H9 (cell line): Measurements from ENCODE around the gene SLC24A4. TPM values are rescaled to one million over a fixed set of nuclear protein-coding genes. Genes with fewer than 3 reads are reported as not detected.

ENCODE experiments used
- DNase-seq: peaks from one replicate; pipeline ENCODE4 v3.0.0-alpha.2; 2017
- H2AFZ ChIP-seq: one replicate; pipeline ENCODE4 v1.6.1; 2013; ENCODE audit warnings: mild to moderate bottlenecking, low read length, control low read depth, moderate library complexity
- H2AK5ac ChIP-seq: 2 replicates; pipeline ENCODE4 v1.6.1; 2013; ENCODE audit warnings: low read length, control low read depth, mixed read lengths; ENCODE audit not compliant: insufficient read length
- H2BK120ac ChIP-seq: one replicate; pipeline ENCODE4 v1.6.1; 2013; ENCODE audit warnings: low read depth, mild to moderate bottlenecking, low read length, control low read depth, inconsistent platforms; ENCODE audit not compliant: poor library complexity, severe bottlenecking
- H2BK12ac ChIP-seq: 2 replicates; pipeline ENCODE4 v1.6.1; 2013; ENCODE audit warnings: low read length, control low read depth, mixed read lengths, low read depth; ENCODE audit not compliant: insufficient read length
- H2BK15ac ChIP-seq: 2 replicates; pipeline ENCODE4 v1.6.1; 2013; ENCODE audit warnings: low read depth, low read length, control low read depth
- H2BK20ac ChIP-seq: one replicate; pipeline ENCODE4 v1.6.1; 2013; ENCODE audit warnings: low read depth, mild to moderate bottlenecking, low read length, control low read depth, inconsistent platforms; ENCODE audit not compliant: poor library complexity, severe bottlenecking
- H2BK5ac ChIP-seq: 2 replicates; pipeline ENCODE4 v1.6.1; 2013; ENCODE audit warnings: low read length, control low read depth, mixed read lengths; ENCODE audit not compliant: insufficient read length
- H3K14ac ChIP-seq: 2 replicates; pipeline ENCODE4 v1.6.1; 2013; ENCODE audit warnings: low read length, control low read depth; ENCODE audit not compliant: insufficient read depth
- H3K18ac ChIP-seq: 2 replicates; pipeline ENCODE4 v1.6.1; 2013; ENCODE audit warnings: low read depth, mild to moderate bottlenecking, mixed read lengths, low read length, control low read depth; ENCODE audit not compliant: insufficient read length
- H3K23ac ChIP-seq: 2 replicates; pipeline ENCODE4 v1.6.1; 2013; ENCODE audit warnings: low read length, control low read depth, mixed read lengths, low read depth; ENCODE audit not compliant: insufficient read length
- H3K23me2 ChIP-seq: 2 replicates; pipeline ENCODE4 v1.6.1; 2013; ENCODE audit warnings: low read depth, mild to moderate bottlenecking, mixed read lengths, low read length, control low read depth; ENCODE audit not compliant: insufficient read length, poor library complexity, severe bottlenecking
- H3K27ac ChIP-seq: 2 replicates; pipeline ENCODE4 v1.5.1; 2013; ENCODE audit warnings: low read length, control low read depth, mixed read lengths, low read depth; ENCODE audit not compliant: insufficient read length
- H3K27me3 ChIP-seq: 2 replicates; pipeline ENCODE4 v1.6.1; 2013; ENCODE audit warnings: low read length, control low read depth, inconsistent platforms; ENCODE audit not compliant: insufficient read depth
- H3K4ac ChIP-seq: 2 replicates; pipeline ENCODE4 v1.6.1; 2013; ENCODE audit warnings: low read depth, mild to moderate bottlenecking, control low read depth, inconsistent platforms, low read length, moderate library complexity
- H3K4me1 ChIP-seq: 2 replicates; pipeline ENCODE4 v1.6.1; 2013; ENCODE audit warnings: low read length, control low read depth, inconsistent platforms; ENCODE audit not compliant: insufficient read depth
- H3K4me2 ChIP-seq: 2 replicates; pipeline ENCODE4 v1.6.1; 2013; ENCODE audit warnings: low read length, control low read depth, mixed read lengths; ENCODE audit not compliant: insufficient read length, insufficient read depth
- H3K56ac ChIP-seq: 2 replicates; pipeline ENCODE4 v1.6.1; 2013; ENCODE audit warnings: low read depth, mild to moderate bottlenecking, mixed read lengths, low read length, control low read depth; ENCODE audit not compliant: insufficient read length
- H3K79me1 ChIP-seq: 2 replicates; pipeline ENCODE4 v1.6.1; 2013; ENCODE audit warnings: low read depth, mild to moderate bottlenecking, moderate library complexity, low read length, control low read depth, inconsistent platforms; ENCODE audit not compliant: insufficient read depth, poor library complexity, severe bottlenecking
- H3K79me2 ChIP-seq: 2 replicates; pipeline ENCODE4 v1.6.1; 2013; ENCODE audit warnings: low read length, control low read depth, inconsistent platforms; ENCODE audit not compliant: insufficient read depth
- H3K9ac ChIP-seq: 2 replicates; pipeline ENCODE4 v1.6.1; 2013; ENCODE audit warnings: low read length, control low read depth, mixed read lengths; ENCODE audit not compliant: insufficient read length; ENCODE audit errors: extremely low read depth
- H3K9me3 ChIP-seq: one replicate; pipeline ENCODE4 v1.6.1; 2013; ENCODE audit warnings: low read depth, low read length, inconsistent platforms; ENCODE audit not compliant: control insufficient read depth
- H3T11ph ChIP-seq: one replicate; pipeline ENCODE4 v1.6.1; 2013; ENCODE audit warnings: mild to moderate bottlenecking, low read length, control low read depth, inconsistent platforms
- H4K20me1 ChIP-seq: one replicate; pipeline ENCODE4 v1.6.1; 2013; ENCODE audit not compliant: control insufficient read depth, insufficient read length, insufficient read depth
- H4K5ac ChIP-seq: 2 replicates; pipeline ENCODE4 v1.6.1; 2013; ENCODE audit warnings: low read depth, mild to moderate bottlenecking, mixed read lengths, low read length, control low read depth; ENCODE audit not compliant: insufficient read length
- H4K8ac ChIP-seq: replicated peaks from 2 replicates; pipeline ENCODE4 v1.6.1; 2013; ENCODE audit warnings: low read length, control low read depth, mixed read lengths, low read depth; ENCODE audit not compliant: insufficient read length
- H4K91ac ChIP-seq: 2 replicates; pipeline ENCODE4 v1.6.1; 2013; ENCODE audit warnings: low read depth, mild to moderate bottlenecking, moderate library complexity, mixed read lengths, low read length, control low read depth; ENCODE audit not compliant: insufficient read length
- H3K27ac Mint-ChIP-seq, 3 experiments: 2 replicates in 2 of 3; 3 replicates in 1 of 3; pipeline ENCODE4 v1.8.0; 2020 to 2021; ENCODE audit warnings: mixed read lengths in 3 of 3, mild to moderate bottlenecking in 1 of 3, moderate library complexity in 1 of 3
- H3K27me3 Mint-ChIP-seq: 2 replicates; pipeline ENCODE4 v1.8.0; 2021; ENCODE audit warnings: low read depth, mild to moderate bottlenecking, moderate library complexity, mixed read lengths
- H3K36me3 Mint-ChIP-seq, 3 experiments: 2 replicates in 2 of 3; 3 replicates in 1 of 3; pipeline ENCODE4 v1.8.0; 2020 to 2021; ENCODE audit warnings: low read depth in 3 of 3, mixed read lengths in 3 of 3; ENCODE audit not compliant: insufficient read depth in 1 of 3
- H3K4me1 Mint-ChIP-seq, 2 experiments: 2 replicates each; pipeline ENCODE4 v1.8.0; 2020; ENCODE audit warnings: mixed read lengths in 2 of 2
- H3K4me3 Mint-ChIP-seq, 2 experiments: 2 replicates in 1 of 2; 3 replicates in 1 of 2; pipeline ENCODE4 v1.8.0; 2020 to 2021; ENCODE audit warnings: mild to moderate bottlenecking in 2 of 2, mixed read lengths in 2 of 2, moderate library complexity in 1 of 2
- H3K9me3 Mint-ChIP-seq, 2 experiments: 2 replicates in 1 of 2; 3 replicates in 1 of 2; pipeline ENCODE4 v1.8.0; 2020; ENCODE audit warnings: mild to moderate bottlenecking in 2 of 2, mixed read lengths in 2 of 2, moderate library complexity in 1 of 2
- whole genome bisulfite sequencing: extraction: QIAGEN DNeasy Blood & Tissue Kit; methylation state at CpG from one replicate; pipeline ENCODE4 v1.1.7; 2013; ENCODE audit warnings: missing lambda C conversion rate, low lambda C conversion rate, mixed read lengths; ENCODE audit not compliant: insufficient read length; ENCODE audit errors: extremely low coverage; 5-methylcytosine and 5-hydroxymethylcytosine counted together
- total RNA-seq: library from RNA; stranded (reverse); gene quantifications from 2 replicates; pipeline ENCODE4 v1.2.1, GENCODE V29; 2021
- TF ChIP-seq, protein P1 (sequence below): fragments of 200-600 bp; sonication (generic); conservative IDR thresholded peaks from 3 replicates; pipeline ENCODE4 v1.8.0; 2021; ENCODE audit warnings: antibody characterized with exemption, mild to moderate bottlenecking

Gene SLC24A4
- total RNA-seq, 1 experiment from 2014 or later, result 0.24 TPM

DNA sequence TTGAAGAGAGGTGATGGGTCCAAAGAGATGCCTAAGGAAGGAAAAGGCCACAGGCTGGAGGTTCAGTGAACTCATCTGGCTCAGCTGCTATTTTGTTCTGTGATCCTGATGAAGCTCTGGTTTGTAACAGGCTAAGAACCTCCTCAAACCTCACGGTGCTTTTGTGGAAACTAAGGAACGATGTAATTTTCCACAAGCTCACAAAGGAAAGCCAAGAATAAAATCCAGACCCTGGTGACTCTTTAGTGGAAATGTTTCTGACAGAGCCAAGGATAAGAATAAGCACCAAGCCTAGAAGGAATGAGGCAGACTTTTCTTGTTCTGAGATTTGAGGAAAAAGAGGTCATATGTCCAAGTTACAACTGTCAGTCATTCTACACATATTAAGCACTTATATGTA lies 93.6 kb downstream of the SLC24A4 start:
- no peaks in the 10 kb centered on the region for H3K27me3 ChIP-seq
- no peak overlapping the region for H2AFZ ChIP-seq
- no peaks in the 10 kb centered on the region for H4K20me1 ChIP-seq
- H3K27ac ChIP-seq, result no peak overlapping the region
- H2BK15ac ChIP-seq, result no peak overlapping the region
- no peak overlapping the region for H2BK20ac ChIP-seq
- H3K23me2 ChIP-seq, result no peaks in the 10 kb centered on the region
- no peaks in the 10 kb centered on the region for H3K79me1 ChIP-seq
- no peak overlapping the region for H3K4ac ChIP-seq
- no peaks in the 10 kb centered on the region for H3K4me1 ChIP-seq
- H3K4me3 Mint-ChIP-seq, result no peak overlapping the region
- no CpG with 5 or more reads among the region's 2 CpGs for WGBS
- no peak overlapping the region for H3K9ac ChIP-seq
- no peak overlapping the region for H4K91ac ChIP-seq
- no peak overlapping the region for H2AK5ac ChIP-seq
- H3K79me2 ChIP-seq, result no peaks in the 10 kb centered on the region
- H2BK12ac ChIP-seq, result no peak overlapping the region
- H3K14ac ChIP-seq, result no peak overlapping the region
- no peak overlapping the region for H4K8ac ChIP-seq
- no peaks in the 10 kb centered on the region for H3K36me3 Mint-ChIP-seq
- no peak overlapping the region for H3K18ac ChIP-seq
- peaks cover 0 to 5% of the 10 kb centered on the region in 2 experiments; a peak in 2 of 5 replicates for H3K9me3 Mint-ChIP-seq
- no peak overlapping the region for H3K23ac ChIP-seq
- H3T11ph ChIP-seq, result no peak overlapping the region
- TF ChIP-seq, protein P1, sequence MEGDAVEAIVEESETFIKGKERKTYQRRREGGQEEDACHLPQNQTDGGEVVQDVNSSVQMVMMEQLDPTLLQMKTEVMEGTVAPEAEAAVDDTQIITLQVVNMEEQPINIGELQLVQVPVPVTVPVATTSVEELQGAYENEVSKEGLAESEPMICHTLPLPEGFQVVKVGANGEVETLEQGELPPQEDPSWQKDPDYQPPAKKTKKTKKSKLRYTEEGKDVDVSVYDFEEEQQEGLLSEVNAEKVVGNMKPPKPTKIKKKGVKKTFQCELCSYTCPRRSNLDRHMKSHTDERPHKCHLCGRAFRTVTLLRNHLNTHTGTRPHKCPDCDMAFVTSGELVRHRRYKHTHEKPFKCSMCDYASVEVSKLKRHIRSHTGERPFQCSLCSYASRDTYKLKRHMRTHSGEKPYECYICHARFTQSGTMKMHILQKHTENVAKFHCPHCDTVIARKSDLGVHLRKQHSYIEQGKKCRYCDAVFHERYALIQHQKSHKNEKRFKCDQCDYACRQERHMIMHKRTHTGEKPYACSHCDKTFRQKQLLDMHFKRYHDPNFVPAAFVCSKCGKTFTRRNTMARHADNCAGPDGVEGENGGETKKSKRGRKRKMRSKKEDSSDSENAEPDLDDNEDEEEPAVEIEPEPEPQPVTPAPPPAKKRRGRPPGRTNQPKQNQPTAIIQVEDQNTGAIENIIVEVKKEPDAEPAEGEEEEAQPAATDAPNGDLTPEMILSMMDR, result no peak
- no peak overlapping the region for H3K56ac ChIP-seq
- no peaks in the 10 kb centered on the region; the same call in 1 of the 2 replicates for H3K27me3 Mint-ChIP-seq
- H3K27ac Mint-ChIP-seq, result no peak overlapping the region
- no peak for DNase-seq
- no peak overlapping the region for H2BK5ac ChIP-seq
- H3K9me3 ChIP-seq, result no peaks in the 10 kb centered on the region
- H3K4me1 Mint-ChIP-seq, result no peaks in the 10 kb centered on the region
- no peak overlapping the region for H2BK120ac ChIP-seq
- no peak overlapping the region for H4K5ac ChIP-seq
- no peak overlapping the region for H3K4me2 ChIP-seq
